Fibroblast of skin of left biceps (primary cell): Measurements from ENCODE around the gene SLC30A10.
A peak's percentile ranks its signal among the peaks of the same experiment; 100 is the strongest.
"Not testable (repeated sequence)": the region's sequence is repeated elsewhere in the genome, so short reads cannot be mapped to it uniquely, and the experiment has no call there.

ENCODE experiments used
- DNase-seq, 2 experiments: peaks; one replicate each; pipeline ENCODE4 v3.0.0-alpha.2; 2013; ENCODE audit warnings: low read depth in 2 of 2

SLC30A10 gene

GRCh38 chr1:219927956-219928790 is at the start of gene SLC30A10:
Gene SLC30A10 (minus strand): TSS chr1:219928557. CDS start chr1:219928440, 117 bp downstream.
- no peak for DNase-seq

GRCh38 chr1:219973213-219973612 is 44.9 kb upstream of the SLC30A10 start:
- DNase-seq, result no peak

DNA sequence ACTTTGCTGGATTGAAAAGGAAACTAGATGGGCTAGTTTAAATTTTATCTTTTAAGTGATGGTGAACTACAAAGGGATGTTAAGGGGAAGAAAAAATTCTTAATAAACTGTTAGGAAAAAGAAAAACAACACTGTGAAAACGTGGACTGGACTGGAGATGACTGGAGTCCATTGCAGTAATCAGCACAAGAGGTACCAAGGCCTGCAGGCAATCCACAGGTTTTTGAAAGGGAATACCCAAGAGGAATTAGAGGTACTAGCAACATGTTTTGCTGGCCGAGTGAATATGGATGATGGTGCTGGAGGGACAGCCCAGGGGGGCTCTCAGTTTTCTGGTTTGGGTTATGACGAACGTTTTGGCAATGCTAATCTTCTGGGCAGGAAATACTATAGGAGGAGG is 39.0 kb upstream of the SLC30A10 start:
- no peak for DNase-seq

DNA sequence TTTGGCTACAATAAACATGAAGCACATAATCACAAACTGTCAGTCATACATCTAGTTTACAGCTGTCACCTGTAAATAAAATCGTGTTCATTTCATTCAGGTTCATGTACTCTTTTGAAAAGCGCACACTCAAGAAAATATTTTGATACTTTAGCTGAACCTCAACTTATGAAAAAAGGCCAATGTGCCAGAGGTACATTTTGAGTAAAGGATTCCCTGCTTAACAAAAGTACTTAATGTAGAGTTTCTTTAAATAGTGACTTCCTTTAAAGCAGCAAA is 37.7 kb upstream of the SLC30A10 start:
- no peak for DNase-seq

- DNase-seq, result no peak
Measured at GRCh38 chr1:219965285-219966070, 37.1 kb upstream of the SLC30A10 start.

DNA sequence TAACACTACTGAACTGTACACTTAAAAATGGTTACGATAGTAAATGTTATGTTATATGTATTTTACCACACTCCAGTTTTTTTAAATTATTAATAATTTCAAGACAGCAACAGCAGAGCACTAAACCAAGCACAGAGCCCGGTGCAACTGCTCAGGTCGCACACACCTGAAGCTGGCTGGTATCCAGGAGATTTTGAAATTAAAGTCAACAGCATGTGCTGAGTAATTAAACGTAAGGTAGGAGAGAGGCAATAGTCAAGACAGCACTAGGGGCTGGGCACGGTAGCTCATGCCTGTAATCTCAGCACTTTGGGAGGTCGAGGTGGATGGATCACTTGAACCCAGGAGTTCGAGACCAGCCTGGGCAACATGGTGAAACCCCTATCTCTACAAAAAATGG is 35.1 kb upstream of the SLC30A10 start:
- no peak for DNase-seq

DNA sequence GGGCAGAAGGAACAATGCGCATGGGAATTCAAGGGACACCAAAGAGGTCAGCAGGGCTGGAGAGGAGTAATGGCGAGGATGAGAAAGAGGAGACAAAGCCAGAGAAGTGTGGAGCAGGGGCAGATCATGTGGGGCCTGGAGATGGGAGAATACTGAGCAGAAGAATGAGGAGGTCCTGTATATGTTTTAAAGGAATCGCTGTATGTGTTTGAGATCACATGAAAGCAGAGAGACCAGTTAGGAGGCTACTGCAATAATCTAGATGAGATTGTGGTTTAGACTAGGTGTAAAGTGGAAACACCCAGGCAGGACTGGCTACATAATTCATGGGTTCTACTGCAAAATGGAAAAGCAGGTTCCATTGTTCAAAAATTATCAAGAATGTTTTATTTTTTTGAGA is 33.3 kb upstream of the SLC30A10 start:
- DNase-seq, result no peak

- DNase-seq, result no peak
Measured at GRCh38 chr1:219959540-219960203, 31.3 kb upstream of the SLC30A10 start.

DNA sequence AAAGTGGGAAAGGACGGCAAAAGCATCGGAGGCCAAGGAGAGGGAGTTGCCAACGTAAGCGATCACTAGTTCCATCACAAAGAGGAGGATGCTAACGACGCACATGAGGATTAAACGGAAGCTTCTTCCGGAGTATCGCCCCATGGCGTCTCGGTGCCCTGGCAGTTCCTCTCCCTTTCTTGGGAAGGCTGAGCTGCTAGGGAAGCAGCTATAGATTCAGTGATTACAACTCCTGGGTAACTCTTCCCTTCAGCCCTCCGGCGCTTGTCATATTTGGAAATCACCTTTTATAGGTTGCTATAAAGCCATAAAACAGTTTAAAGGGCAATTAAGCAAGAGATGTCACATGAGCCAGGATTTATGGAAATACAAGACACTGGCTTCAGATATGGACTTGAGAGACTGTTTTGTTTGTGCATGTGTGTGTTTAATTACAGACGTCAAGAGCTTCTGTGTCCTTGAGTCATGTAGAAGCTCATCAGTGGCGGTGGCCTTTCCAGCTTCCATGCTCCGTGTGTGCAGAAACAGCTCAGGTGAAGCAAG is 30.6 kb upstream of the SLC30A10 start:
- no peak for DNase-seq

- no peak for DNase-seq
Measured at GRCh38 chr1:219954736-219955421, 26.5 kb upstream of the SLC30A10 start.

GRCh38 chr1:219954052-219954451 is 25.7 kb upstream of the SLC30A10 start:
- no peak for DNase-seq

DNA sequence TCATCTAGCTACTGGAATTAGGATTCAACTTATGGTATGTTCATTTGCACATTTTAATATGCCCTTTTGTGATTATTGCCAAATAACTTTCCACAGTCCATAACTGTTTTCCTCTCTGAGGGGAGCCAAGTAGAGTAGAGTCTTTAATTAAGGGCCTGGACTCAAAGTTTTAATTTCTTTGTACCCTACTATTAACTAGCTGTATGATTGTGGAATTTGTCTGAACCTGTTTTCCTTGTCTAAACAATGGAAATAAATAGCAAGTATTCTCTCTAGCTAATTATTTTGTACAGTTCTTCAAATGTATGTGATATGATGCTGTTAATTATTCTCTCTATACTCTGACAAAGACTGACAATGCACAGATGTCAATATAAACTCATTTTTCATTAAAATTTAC is 24.0 kb upstream of the SLC30A10 start:
- DNase-seq, result no peak

GRCh38 chr1:219949227-219949626 is 20.9 kb upstream of the SLC30A10 start:
- not testable (repeated sequence) for DNase-seq

GRCh38 chr1:219948766-219949165 is 20.4 kb upstream of the SLC30A10 start:
- DNase-seq, result not testable (repeated sequence)

- no peak for DNase-seq
Measured at GRCh38 chr1:219945795-219946194, 17.4 kb upstream of the SLC30A10 start.

DNA sequence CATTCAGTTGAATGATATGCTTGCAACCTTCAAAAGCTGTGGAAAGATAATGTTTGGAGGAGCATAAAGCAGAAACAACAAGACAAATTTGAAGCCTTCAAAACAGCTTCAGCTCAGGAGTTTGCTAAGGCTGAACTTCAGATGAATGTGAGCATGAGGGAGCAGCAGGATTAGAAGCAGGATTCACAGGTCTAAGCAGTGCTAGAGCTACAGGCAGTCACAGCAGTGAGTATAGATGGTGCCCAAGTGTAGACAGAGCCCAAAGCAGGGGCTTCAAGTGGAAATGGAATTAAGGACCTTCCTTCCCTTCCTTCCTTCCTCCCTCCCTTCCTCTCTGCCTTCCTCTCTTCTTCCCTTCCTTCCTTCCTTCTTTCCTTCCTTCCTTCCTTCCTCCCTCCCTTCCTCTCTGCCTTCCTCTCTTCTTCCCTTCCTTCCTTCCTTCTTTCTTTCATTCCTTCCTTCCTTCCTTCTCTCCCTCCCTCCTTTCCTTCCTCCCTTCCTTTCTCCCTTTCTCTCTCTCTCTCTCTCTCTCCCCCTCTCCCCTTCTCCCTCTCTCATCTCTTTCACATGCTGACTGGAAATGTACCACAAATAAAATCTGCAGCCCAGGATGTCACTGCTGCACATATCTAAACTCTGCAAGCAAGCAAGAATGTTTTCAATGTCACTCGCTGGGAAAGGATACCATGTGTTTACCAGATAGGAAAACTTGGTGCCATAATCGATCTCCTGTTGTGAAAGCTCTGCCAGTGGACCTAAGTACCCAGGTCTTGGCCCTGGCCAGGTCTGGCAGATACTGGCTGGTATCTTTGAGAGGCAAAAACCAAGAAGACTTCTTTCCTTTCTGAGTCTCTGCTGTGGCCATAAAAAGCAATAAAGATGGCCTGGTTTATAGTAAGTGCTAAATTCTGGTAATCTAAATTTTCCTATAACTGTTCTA is 13.1 kb upstream of the SLC30A10 start:
- no peak for DNase-seq

DNA sequence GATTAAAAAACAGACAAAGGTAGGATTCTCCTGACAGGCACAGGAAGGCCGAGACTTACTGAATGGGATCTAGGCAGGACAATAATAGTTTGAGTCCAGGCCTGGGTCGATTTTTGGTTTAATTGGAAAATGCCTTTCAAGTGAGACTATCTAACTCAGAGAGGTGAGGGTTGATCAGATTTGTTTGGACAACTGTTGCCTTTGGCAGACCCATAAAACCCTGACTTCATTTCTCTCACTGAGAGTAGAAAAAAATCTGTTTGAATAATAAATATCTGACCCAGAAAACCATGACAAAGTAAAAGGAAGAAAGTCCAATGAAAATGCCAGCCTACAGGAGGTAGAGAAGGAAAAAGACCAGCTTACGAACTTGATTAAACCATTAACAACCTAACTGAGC is 12.3 kb upstream of the SLC30A10 start:
- DNase-seq, result no peak

- peak in 1 of 2 experiments; percentile 1 for DNase-seq
Measured at GRCh38 chr1:219938706-219939105, 10.3 kb upstream of the SLC30A10 start.

- not testable (repeated sequence) for DNase-seq
Measured at GRCh38 chr1:219933763-219934162, 5.4 kb upstream of the SLC30A10 start.

GRCh38 chr1:219931033-219931432 is 2.7 kb upstream of the SLC30A10 start:
- DNase-seq, result no peak

GRCh38 chr1:219928791-219929118 is 398 bp upstream of the SLC30A10 start:
- DNase-seq, result no peak
